Mesendoderm (in vitro differentiated cells): ENCODE results near the gene CPXM1.
"Not testable (repeated sequence)": the region's sequence is repeated elsewhere in the genome, so short reads cannot be mapped to it uniquely, and the experiment has no call there.

ENCODE experiments used
- DNase-seq: peaks from one replicate; pipeline ENCODE4 v3.0.0; 2013
- H2AK5ac ChIP-seq: 2 replicates; pipeline ENCODE4 v1.6.1; 2013; ENCODE audit warnings: low read length, inconsistent platforms
- H2BK120ac ChIP-seq: 2 replicates; pipeline ENCODE4 v1.6.1; 2013; ENCODE audit warnings: low read depth, mild to moderate bottlenecking, low read length, moderate library complexity, mixed read lengths
- H2BK15ac ChIP-seq: replicated peaks from 2 replicates; pipeline ENCODE4 v1.6.1; 2013; ENCODE audit warnings: low read depth, mild to moderate bottlenecking, moderate library complexity
- H2BK5ac ChIP-seq: 2 replicates; pipeline ENCODE4 v1.6.1; 2013; ENCODE audit warnings: low read length, inconsistent platforms
- H3K18ac ChIP-seq: 2 replicates; pipeline ENCODE4 v1.6.1; 2013; ENCODE audit warnings: mild to moderate bottlenecking, low read length, mixed read lengths
- H3K23ac ChIP-seq: one replicate; pipeline ENCODE4 v1.6.1; 2013; ENCODE audit warnings: low read length
- H3K27ac ChIP-seq: 2 replicates; pipeline ENCODE4 v1.5.1; 2013; ENCODE audit warnings: low read depth, mild to moderate bottlenecking, inconsistent platforms, low read length, moderate library complexity
- H3K27me3 ChIP-seq: 2 replicates; pipeline ENCODE4 v1.6.1; 2013; ENCODE audit warnings: low read length, control low read depth, mild to moderate bottlenecking, inconsistent platforms; ENCODE audit not compliant: insufficient read depth, poor library complexity
- H3K36me3 ChIP-seq: 2 replicates; pipeline ENCODE4 v1.6.1; 2013; ENCODE audit warnings: low read length, inconsistent platforms; ENCODE audit not compliant: control insufficient read depth, insufficient read depth
- H3K4ac ChIP-seq: one replicate; pipeline ENCODE4 v1.6.1; 2013; ENCODE audit warnings: low read depth, mild to moderate bottlenecking, low read length, moderate library complexity
- H3K4me1 ChIP-seq: 2 replicates; pipeline ENCODE4 v1.6.1; 2013; ENCODE audit warnings: low read depth, low read length, inconsistent platforms; ENCODE audit not compliant: control insufficient read depth
- H3K4me2 ChIP-seq: 2 replicates; pipeline ENCODE4 v1.6.1; 2013; ENCODE audit warnings: low read length
- H3K4me3 ChIP-seq: 2 replicates; pipeline ENCODE4 v1.5.1; 2013; ENCODE audit warnings: mild to moderate bottlenecking, low read length
- H3K56ac ChIP-seq: one replicate; pipeline ENCODE4 v1.6.1; 2013; ENCODE audit warnings: low read length
- H3K79me1 ChIP-seq: 2 replicates; pipeline ENCODE4 v1.6.1; 2013; ENCODE audit warnings: low read length, inconsistent platforms
- H3K79me2 ChIP-seq: 2 replicates; pipeline ENCODE4 v1.6.1; 2013; ENCODE audit warnings: mild to moderate bottlenecking, low read length; ENCODE audit not compliant: control insufficient read depth, insufficient read depth
- H3K9ac ChIP-seq: 2 replicates; pipeline ENCODE4 v1.6.1; 2013; ENCODE audit warnings: low read length, inconsistent platforms
- H4K5ac ChIP-seq: one replicate; pipeline ENCODE4 v1.6.1; 2013; ENCODE audit warnings: low read length
- H4K8ac ChIP-seq: one replicate; pipeline ENCODE4 v1.6.1; 2013; ENCODE audit warnings: low read depth, mild to moderate bottlenecking, control low read depth, low read length, moderate library complexity
- WGBS: extraction: QIAGEN DNeasy Blood & Tissue Kit; methylation state at CpG from one replicate; pipeline ENCODE4 v1.1.7; 2013; ENCODE audit warnings: low lambda C conversion rate, missing lambda C conversion rate; ENCODE audit not compliant: insufficient coverage; ENCODE audit errors: extremely low coverage; 5-methylcytosine and 5-hydroxymethylcytosine counted together

The CPXM1 gene

DNA sequence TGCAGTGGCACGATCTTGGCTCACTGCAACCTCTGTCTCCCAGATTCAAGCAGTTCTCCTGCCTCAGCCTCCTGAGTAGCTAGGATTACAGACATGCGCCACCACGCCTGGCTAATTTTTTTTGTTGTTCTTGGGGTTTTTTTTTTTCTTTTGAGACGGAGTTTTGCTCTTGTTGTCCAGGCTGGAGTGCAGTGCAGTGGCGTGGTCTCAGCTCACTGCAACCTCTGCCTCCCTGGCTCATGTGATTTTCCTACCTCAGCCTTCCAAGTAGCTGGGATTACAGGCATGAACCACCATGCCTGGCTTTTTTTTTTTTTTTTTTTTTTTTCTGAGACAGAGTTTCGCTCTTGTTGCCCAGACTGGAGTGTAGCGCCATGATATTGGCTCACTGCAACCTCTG lies 30.8 kb upstream of the CPXM1 start:
- H2BK15ac ChIP-seq, H3K23ac ChIP-seq, H2BK5ac ChIP-seq, H3K27me3 ChIP-seq, DNase-seq, H3K27ac ChIP-seq, H3K4ac ChIP-seq, H3K18ac ChIP-seq, H4K5ac ChIP-seq, H3K4me1 ChIP-seq, H3K36me3 ChIP-seq, H3K56ac ChIP-seq, H3K4me2 ChIP-seq, H3K9ac ChIP-seq, H3K4me3 ChIP-seq, H3K79me1 ChIP-seq, H4K8ac ChIP-seq, H3K79me2 ChIP-seq, H2BK120ac ChIP-seq, H2AK5ac ChIP-seq: not testable (repeated sequence)
- no CpG with 5 or more reads among the region's 7 CpGs for WGBS

DNA sequence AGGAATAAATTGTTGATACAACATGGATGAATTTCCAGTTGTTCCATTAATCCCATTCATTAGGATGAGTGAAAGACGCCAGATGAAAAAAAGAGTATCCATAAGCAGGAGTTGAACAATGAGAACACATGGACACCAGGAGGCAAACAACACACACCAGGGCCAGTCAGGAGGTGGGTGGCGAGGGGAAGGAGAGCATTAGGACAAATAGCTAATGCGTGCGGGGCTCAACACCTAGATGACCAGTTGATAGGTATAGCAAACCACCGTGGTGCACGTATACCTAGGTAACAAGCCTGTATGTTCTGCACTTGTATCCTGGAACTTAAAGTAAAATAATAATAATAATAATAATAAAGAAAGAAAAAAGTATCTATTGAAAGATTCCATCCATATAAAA lies 28.9 kb upstream of the CPXM1 start:
- H4K8ac ChIP-seq: no peak overlapping the region
- H3K56ac ChIP-seq: no peak overlapping the region
- H2BK15ac ChIP-seq: no peak overlapping the region
- H4K5ac ChIP-seq: no peak overlapping the region
- H3K79me1 ChIP-seq: no peaks in the 10 kb centered on the region
- no peak overlapping the region for H3K4me3 ChIP-seq
- H2AK5ac ChIP-seq: no peak overlapping the region
- no peak overlapping the region for H3K27ac ChIP-seq
- H3K23ac ChIP-seq: no peak overlapping the region
- H3K79me2 ChIP-seq: no peaks in the 10 kb centered on the region
- no peak overlapping the region for H2BK120ac ChIP-seq
- H2BK5ac ChIP-seq: no peak overlapping the region
- WGBS: no CpG with 5 or more reads among the region's 6 CpGs
- H3K9ac ChIP-seq: no peak overlapping the region
- H3K4ac ChIP-seq: no peak overlapping the region
- H3K36me3 ChIP-seq: no peaks in the 10 kb centered on the region
- no peak overlapping the region for H3K4me2 ChIP-seq
- H3K27me3 ChIP-seq: no peaks in the 10 kb centered on the region
- no peak for DNase-seq
- no peak overlapping the region for H3K18ac ChIP-seq
- H3K4me1 ChIP-seq: no peaks in the 10 kb centered on the region

- no peaks in the 10 kb centered on the region for H3K36me3 ChIP-seq
- no peak overlapping the region for H3K4me2 ChIP-seq
- peaks cover 5% of the 10 kb centered on the region for H3K27me3 ChIP-seq
- no peak overlapping the region for H2BK120ac ChIP-seq
- no peak overlapping the region for H3K18ac ChIP-seq
- H3K79me1 ChIP-seq: no peaks in the 10 kb centered on the region
- no peak overlapping the region for H2AK5ac ChIP-seq
- DNase-seq: no peak
- no peaks in the 10 kb centered on the region for H3K4me1 ChIP-seq
- WGBS: no CpG with 5 or more reads among the region's 4 CpGs
- no peak overlapping the region for H3K4me3 ChIP-seq
- no peak overlapping the region for H3K56ac ChIP-seq
- H3K79me2 ChIP-seq: no peaks in the 10 kb centered on the region
- H3K9ac ChIP-seq: no peak overlapping the region
- no peak overlapping the region for H2BK15ac ChIP-seq
- no peak overlapping the region for H2BK5ac ChIP-seq
- no peak overlapping the region for H3K27ac ChIP-seq
- no peak overlapping the region for H4K8ac ChIP-seq
- H4K5ac ChIP-seq: no peak overlapping the region
- no peak overlapping the region for H3K23ac ChIP-seq
- no peak overlapping the region for H3K4ac ChIP-seq
Observed at GRCh38 chr20:2826655-2827054, 26.2 kb upstream of the CPXM1 start.

DNA sequence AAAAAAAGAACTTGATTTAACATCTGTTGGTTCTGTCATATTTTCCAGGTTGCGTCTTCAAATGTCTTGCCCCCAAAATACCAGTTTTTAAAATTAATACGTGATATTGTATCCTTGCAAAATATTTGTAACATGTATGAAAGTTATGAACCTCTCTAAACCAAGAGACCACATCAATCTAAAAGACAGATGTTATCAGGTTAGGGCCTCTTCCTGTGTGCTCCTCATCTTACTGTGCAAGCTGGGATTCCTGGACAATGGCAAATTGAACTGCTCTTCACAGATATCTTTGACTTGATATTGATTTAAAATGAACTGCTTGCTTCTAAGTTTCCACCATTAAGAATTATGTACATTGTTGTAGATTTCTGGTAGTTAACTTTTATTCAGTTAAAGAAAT lies 25.3 kb upstream of the CPXM1 start:
- Histone ChIP-seq H3K4me1 (no peaks in the 10 kb centered on the region), H2BK5ac (no peak overlapping the region), H2AK5ac (no peak overlapping the region), H3K4ac (no peak overlapping the region), H3K56ac (no peak overlapping the region), H2BK15ac (no peak overlapping the region), H3K27ac (no peak overlapping the region), H4K5ac (no peak overlapping the region), H3K4me2 (no peak overlapping the region), H3K79me2 (no peaks in the 10 kb centered on the region), H3K18ac (no peak overlapping the region), H3K27me3 (peaks cover 10% of the 10 kb centered on the region), H3K9ac (no peak overlapping the region), H3K36me3 (no peaks in the 10 kb centered on the region), H2BK120ac (no peak overlapping the region), H4K8ac (no peak overlapping the region), H3K4me3 (no peak overlapping the region), H3K23ac (no peak overlapping the region), H3K79me1 (no peaks in the 10 kb centered on the region)
- WGBS: no CpG with 5 or more reads among the region's 2 CpGs
- DNase-seq: no peak

DNA sequence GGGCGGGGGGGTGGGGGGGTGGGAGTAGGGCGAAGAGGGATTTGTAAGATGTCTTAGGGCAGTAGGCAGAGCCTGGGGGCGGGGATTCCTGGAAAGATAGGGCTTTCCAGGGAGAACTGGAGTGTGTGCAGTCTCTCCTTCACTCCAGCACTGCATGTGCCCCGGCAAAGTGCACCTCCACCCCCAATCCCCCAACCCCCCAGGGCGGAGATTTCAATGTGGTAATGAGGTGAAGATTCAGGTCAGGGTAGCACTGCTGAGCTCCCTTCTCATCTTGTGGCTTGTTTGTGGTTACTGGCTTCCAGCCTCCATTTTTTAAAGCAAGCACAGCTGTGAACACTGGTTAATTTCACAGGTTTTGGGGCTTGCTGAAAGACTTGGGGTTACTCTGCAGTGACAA lies 21.6 kb upstream of the CPXM1 start:
- Histone ChIP-seq H3K4me2 (no peak overlapping the region), H2BK5ac (no peak overlapping the region), H3K27me3 (peaks cover 15% of the 10 kb centered on the region), H3K4me3 (no peak overlapping the region), H4K8ac (no peak overlapping the region), H3K9ac (no peak overlapping the region), H3K79me2 (no peaks in the 10 kb centered on the region), H4K5ac (no peak overlapping the region), H3K36me3 (no peaks in the 10 kb centered on the region), H3K4me1 (no peaks in the 10 kb centered on the region), H3K56ac (no peak overlapping the region), H2BK120ac (no peak overlapping the region), H3K27ac (no peak overlapping the region), H2BK15ac (no peak overlapping the region), H3K79me1 (no peaks in the 10 kb centered on the region), H3K4ac (no peak overlapping the region), H3K23ac (no peak overlapping the region), H2AK5ac (no peak overlapping the region), H3K18ac (no peak overlapping the region)
- no CpG with 5 or more reads among the region's 5 CpGs for WGBS
- no peak for DNase-seq
